Adrenal gland (tissue), 5 donors: Measurements from ENCODE around the gene TMEM132C.

ENCODE experiments used
- CTCF ChIP-seq, 6 experiments: fragments of 450-650 bp in 4 of 6; fragments of 200-600 bp in 2 of 6; sonication (generic) in 1 of 6; IDR thresholded peaks; 1 replicate in 5 of 6; 2 replicates in 1 of 6; pipeline versions ENCODE4 v1.5.1 to v1.8.0; 2016 to 2021; ENCODE audit warnings: antibody characterized with exemption in 6 of 6, mild to moderate bottlenecking in 2 of 6, moderate library complexity in 1 of 6
- POLR2A ChIP-seq, 2 donors: fragments of 450-650 bp; IDR thresholded peaks; one replicate each; pipeline ENCODE4 v1.6.1; 2017; ENCODE audit warnings: antibody characterized with exemption in 2 of 2, mild to moderate bottlenecking in 2 of 2, moderate library complexity in 1 of 2
- donor health status: DM: no; HTN: no; CAD: no.

DNA sequence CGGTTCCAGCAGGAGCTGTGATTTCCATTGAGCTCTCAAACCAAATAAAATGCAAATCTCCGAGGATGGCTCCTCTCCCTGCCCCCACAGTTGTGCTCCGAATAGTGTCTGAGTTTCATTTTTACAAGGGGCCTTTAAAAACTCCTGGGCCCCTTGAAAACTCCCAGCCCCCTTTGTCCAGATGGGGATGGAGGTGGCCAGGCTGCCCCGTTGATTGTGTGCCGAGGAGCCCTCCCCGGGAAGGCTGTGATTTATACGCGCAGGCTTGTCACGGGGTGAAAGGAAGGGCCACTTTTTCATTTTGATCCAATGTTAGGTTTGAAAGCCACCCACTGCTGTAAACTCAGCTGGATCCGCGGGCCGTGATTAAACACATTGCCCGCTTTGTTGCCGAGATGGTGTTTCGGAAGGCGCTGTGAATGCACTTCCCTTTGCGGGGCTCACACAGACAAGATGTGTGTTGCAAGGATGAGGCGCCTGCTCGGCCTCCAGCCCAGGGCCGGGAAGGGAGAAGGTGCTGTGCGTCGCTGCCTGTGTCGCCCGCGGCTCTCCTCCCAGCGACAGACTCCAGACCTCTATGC is 98.8 kb downstream of the TMEM132C start:
- no peak for TF ChIP-seq CTCF (IDR thresholded peaks at IDR 0.05)
- TF ChIP-seq POLR2A (IDR thresholded peaks at IDR 0.05): no peak
